ENCODE data around the gene WASF2.

Gene WASF2

DNA sequence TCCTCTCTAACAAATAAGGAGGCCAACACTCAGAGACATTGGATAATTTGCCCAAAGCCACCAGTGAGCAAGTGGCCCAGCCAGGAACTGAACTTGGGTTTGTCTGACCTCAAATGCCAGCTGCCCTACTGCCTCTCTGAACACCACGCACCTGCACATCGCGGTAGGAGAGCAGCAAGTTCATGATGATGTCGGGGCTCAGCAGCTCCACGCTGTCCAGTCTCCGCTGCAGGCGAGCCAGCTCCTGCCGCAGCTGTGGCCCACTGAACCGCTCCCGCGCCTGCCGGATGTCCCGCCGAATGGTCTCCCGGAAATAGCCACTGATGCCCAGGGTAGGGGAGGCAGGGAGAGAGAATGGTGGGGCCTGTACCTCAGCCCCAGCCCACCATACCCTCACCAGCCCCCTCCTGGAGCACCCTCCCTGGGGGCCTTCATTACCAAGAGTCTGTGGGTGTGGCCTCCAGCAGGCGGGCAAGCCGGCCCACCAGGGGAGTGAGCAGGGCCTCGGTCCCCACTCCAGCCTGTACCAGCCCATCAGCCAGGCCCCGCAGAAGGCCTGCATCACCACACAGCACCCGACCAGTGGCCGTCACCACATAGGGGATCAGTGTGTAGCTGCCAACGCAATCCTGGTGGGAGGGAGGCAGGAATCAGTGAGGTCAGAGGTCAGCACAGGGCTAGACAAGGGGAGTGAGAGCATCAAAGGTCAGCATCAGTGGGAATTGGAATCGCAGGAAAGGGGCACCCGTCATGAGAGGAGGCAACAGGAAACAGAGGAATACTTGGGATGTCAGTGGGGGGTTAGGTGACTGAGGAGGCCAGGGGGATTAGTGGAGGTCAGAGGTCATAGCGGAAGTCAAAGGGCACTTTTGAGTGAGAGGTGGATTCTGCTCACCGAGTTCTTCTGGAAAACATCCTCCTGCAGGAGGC is 125.9 kb downstream of the WASF2 start:
- TF ChIP-seq, protein P1, sequence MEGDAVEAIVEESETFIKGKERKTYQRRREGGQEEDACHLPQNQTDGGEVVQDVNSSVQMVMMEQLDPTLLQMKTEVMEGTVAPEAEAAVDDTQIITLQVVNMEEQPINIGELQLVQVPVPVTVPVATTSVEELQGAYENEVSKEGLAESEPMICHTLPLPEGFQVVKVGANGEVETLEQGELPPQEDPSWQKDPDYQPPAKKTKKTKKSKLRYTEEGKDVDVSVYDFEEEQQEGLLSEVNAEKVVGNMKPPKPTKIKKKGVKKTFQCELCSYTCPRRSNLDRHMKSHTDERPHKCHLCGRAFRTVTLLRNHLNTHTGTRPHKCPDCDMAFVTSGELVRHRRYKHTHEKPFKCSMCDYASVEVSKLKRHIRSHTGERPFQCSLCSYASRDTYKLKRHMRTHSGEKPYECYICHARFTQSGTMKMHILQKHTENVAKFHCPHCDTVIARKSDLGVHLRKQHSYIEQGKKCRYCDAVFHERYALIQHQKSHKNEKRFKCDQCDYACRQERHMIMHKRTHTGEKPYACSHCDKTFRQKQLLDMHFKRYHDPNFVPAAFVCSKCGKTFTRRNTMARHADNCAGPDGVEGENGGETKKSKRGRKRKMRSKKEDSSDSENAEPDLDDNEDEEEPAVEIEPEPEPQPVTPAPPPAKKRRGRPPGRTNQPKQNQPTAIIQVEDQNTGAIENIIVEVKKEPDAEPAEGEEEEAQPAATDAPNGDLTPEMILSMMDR (conservative IDR thresholded peaks at IDR 0.05; ENCODE audit: low read length), result no peak
- DNase-seq (ENCODE audit: low read depth), result no peak
- no peak overlapping the region for H3K4me3 ChIP-seq (ENCODE audit: low read length)

DNA sequence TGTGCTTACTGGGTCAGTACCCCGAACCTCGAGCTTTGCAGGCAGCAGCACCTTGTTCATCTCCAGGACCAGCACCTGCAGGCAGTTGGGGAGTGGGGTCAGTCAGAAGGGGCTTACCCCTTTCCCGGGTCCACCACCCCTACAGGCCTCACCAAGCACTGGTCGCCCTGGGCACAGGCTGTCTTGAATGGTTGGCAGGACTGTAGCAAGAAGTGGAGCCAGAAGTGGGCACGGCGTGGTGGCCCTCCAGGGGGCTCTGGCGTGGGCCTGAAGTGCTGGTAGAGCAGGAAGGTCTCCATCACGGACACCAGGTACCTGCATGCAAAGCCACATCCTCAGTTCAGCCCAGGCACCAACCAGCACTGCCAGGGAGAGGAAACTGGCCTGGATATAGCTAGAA is 128.4 kb downstream of the WASF2 start:
- DNase-seq (ENCODE audit: low read depth), result no peak
- H3K4me3 ChIP-seq (ENCODE audit: low read length), result no peak overlapping the region
- TF ChIP-seq, protein P1 (conservative IDR thresholded peaks at IDR 0.05; ENCODE audit: low read length), result no peak

DNA sequence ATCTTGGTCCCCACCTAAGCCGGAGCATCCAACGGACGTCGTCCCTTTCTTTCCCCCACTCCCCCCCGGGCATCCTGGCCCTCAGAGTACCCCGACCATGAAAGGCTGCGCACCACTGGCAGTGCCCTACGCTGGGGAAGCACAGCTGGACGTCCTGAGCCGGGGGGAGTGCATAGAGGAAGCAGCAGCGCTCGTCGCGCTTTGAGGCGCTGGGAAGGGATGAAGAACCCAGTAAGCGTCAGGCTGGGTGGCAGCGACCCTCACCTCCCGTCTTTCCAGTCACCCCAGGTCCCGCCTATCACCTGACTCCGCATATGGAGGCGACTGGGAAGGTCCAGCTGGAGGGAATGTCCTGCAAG is 128.9 kb downstream of the WASF2 start:
- TF ChIP-seq, protein P1 (conservative IDR thresholded peaks at IDR 0.05; ENCODE audit: low read length), result no peak
- no peak overlapping the region for H3K4me3 ChIP-seq (ENCODE audit: low read length)
- no peak for DNase-seq (ENCODE audit: low read depth)

DNA sequence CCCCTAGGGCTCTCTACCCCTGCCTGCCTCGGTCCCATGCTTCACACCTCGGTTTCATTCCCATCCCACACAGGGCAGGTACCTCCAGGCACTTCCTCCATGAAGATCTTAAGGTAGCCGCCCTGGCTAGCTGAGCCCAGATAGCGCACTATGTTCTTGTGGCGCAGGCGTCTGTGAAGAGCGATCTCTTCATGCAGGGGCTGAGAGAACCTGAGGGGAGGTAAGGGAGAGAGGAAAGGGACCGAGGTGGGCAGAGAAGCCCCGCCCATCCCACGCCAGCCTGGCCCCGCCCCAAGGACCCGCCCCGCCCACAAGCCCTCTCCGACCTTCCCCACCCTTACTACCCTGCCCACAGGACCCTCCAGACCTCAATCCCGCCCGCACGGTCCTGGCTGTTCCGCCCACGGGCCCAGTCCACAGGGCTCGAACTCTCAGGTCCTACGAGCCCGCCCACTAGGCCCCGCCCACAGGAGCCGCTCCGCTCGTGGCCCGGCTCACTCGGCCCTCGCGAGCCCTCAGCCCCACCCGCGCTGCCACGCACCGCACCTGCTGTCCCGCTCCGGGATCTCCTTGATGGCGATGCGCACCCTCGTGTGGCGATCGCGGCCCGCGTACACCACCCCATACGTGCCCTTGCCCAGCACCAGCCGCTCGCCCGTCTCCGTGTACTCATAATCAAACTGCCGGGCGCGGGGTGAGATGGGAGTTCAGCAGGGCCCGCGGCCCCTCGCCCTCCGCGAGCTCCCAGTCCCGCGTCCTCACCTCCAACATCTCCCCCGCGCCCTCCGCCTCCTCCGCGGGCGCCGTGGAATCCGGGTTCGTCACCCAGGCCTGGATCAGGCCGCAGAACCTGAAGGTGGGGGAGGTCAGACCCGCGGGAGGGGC is 129.6 kb downstream of the WASF2 start:
- DNase-seq (ENCODE audit: low read depth), result no peak
- TF ChIP-seq, protein P1 (conservative IDR thresholded peaks at IDR 0.05; ENCODE audit: low read length), result no peak
- H3K4me3 ChIP-seq (ENCODE audit: low read length), result no peak overlapping the region

DNA sequence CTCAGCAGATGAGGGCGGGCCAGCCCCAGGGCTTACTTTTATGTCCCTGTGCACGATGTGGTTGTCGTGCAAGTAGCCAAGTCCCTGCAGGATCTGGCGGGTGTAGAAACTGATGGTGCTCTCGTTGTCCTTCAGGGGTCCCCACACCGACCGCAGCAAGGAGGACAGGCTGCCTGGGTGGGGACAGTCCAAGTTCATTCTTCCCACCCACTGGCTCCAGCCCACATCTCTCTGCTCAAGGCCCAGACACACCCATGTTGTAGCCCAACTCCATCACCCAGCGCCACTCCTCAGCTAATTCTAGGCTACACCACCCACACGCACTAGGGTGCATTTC is 130.2 kb downstream of the WASF2 start:
- TF ChIP-seq, protein P1 (conservative IDR thresholded peaks at IDR 0.05; ENCODE audit: low read length), result no peak
- no peak overlapping the region for H3K4me3 ChIP-seq (ENCODE audit: low read length)
- no peak for DNase-seq (ENCODE audit: low read depth)

DNA sequence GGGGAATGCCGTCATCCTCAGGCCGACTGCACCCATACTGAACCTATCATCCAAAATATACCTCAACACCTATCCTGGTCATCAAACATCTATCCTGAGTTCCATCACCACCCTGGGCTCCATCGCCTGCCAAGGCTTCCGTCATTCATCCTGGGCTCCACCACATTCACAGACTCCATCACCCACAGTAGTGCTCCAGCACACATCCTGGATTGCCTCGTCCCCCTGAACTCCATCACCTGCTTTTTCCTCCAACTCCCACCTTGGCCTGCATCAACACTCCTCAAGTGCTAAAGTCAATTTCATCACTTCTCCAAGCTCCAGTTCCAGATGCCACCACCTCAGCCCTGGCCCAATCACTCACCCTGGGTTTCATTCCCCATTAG is 131.0 kb downstream of the WASF2 start:
- DNase-seq (ENCODE audit: low read depth), result no peak
- TF ChIP-seq, protein P1 (conservative IDR thresholded peaks at IDR 0.05; ENCODE audit: low read length), result no peak
- no peak overlapping the region for H3K4me3 ChIP-seq (ENCODE audit: low read length)
